ENCODE data around the gene CFAP61.

The CFAP61 gene

DNA sequence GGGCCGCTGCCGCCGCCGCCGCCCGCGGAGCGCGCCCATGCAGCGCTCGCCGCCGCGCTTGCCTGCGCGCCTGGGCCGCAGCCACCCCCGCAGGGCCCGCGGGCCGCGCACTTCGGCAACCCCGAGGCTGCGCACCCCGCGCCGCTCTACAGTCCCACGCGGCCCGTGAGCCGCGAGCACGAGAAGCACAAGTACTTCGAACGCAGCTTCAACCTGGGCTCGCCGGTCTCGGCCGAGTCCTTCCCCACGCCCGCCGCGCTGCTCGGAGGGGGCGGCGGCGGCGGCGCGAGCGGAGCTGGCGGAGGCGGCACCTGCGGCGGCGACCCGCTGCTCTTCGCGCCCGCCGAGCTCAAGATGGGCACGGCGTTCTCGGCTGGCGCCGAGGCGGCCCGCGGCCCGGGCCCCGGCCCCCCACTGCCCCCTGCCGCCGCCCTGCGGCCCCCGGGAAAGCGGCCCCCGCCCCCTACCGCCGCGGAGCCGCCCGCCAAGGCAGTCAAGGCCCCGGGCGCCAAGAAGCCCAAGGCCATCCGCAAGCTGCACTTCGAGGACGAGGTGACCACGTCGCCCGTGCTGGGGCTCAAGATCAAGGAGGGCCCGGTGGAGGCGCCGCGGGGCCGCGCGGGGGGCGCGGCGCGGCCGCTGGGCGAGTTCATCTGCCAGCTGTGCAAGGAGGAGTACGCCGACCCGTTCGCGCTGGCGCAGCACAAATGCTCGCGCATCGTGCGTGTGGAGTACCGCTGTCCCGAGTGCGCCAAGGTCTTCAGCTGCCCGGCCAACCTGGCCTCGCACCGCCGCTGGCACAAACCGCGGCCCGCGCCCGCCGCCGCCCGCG lies 316.3 kb downstream of the CFAP61 start:
- H3K4me3 ChIP-seq (ENCODE audit: low read depth, low read length): peak overlapping the region; percentile 47
- H3K36me3 ChIP-seq: no peaks in the 10 kb centered on the region
- TF ChIP-seq CTCF (IDR thresholded peaks at IDR 0.05; ENCODE audit: low read depth, low read length): no peak
- peak; percentile 32 for DNase-seq
- H3K27me3 ChIP-seq: peaks cover 50% of the 10 kb centered on the region
- H3K4me1 ChIP-seq: no peaks in the 10 kb centered on the region
- peaks cover 2% of the 10 kb centered on the region; the same call in 1 of the 2 replicates for H3K9me3 ChIP-seq

DNA sequence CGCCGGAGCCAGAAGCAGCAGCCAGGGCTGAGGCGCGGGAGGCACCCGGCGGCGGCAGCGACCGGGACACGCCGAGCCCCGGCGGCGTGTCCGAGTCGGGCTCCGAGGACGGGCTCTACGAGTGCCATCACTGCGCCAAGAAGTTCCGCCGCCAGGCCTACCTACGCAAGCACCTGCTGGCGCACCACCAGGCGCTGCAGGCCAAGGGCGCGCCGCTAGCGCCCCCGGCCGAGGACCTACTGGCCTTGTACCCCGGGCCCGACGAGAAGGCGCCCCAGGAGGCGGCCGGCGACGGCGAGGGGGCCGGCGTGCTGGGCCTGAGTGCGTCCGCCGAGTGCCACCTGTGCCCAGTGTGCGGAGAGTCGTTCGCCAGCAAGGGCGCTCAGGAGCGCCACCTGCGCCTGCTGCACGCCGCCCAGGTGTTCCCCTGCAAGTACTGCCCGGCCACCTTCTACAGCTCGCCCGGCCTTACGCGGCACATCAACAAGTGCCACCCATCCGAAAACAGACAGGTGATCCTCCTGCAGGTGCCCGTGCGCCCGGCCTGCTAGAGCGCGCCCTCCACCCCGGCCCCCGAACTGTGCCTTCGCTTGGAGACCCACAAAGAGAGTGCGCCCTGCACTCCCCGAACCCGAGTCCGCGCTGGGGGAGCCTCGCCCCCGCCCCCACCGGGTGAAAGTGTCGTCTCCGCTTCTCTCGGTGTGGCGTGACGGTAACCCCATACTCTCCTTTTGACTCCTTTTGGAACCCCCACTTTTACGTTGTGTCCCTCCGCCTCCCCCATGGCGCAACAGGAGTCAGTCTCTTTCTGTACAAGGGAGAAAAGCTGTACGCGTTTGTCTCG lies 317.1 kb downstream of the CFAP61 start:
- H3K27me3 ChIP-seq: peaks cover 50% of the 10 kb centered on the region
- H3K4me1 ChIP-seq: no peaks in the 10 kb centered on the region
- DNase-seq: no peak
- no peaks in the 10 kb centered on the region for H3K36me3 ChIP-seq
- H3K9me3 ChIP-seq: no peaks in the 10 kb centered on the region
- H3K4me3 ChIP-seq (ENCODE audit: low read depth, low read length): peak overlapping the region; percentile 44
- TF ChIP-seq CTCF (IDR thresholded peaks at IDR 0.05; ENCODE audit: low read depth, low read length): no peak

GRCh38 chr20:20370094-20370575 lies 317.8 kb downstream of the CFAP61 start:
- Histone ChIP-seq H3K36me3 (no peaks in the 10 kb centered on the region), H3K4me3 (ENCODE audit: low read depth, low read length) (peak overlapping the region; percentile 44), H3K4me1 (no peaks in the 10 kb centered on the region), H3K9me3 (no peaks in the 10 kb centered on the region), H3K27me3 (peaks cover 50% of the 10 kb centered on the region)
- no peak for DNase-seq
- no peak for TF ChIP-seq CTCF (IDR thresholded peaks at IDR 0.05; ENCODE audit: low read depth, low read length)

- H3K4me3 ChIP-seq (ENCODE audit: low read depth, low read length): no peak overlapping the region
- peaks cover 50% of the 10 kb centered on the region for H3K27me3 ChIP-seq
- H3K4me1 ChIP-seq: no peaks in the 10 kb centered on the region
- no peak for DNase-seq
- H3K9me3 ChIP-seq: no peaks in the 10 kb centered on the region
- H3K36me3 ChIP-seq: no peaks in the 10 kb centered on the region
- TF ChIP-seq CTCF (IDR thresholded peaks at IDR 0.05; ENCODE audit: low read depth, low read length): no peak
These were observed 318.8 kb downstream of the CFAP61 start for GRCh38 chr20:20371083-20371482.

DNA sequence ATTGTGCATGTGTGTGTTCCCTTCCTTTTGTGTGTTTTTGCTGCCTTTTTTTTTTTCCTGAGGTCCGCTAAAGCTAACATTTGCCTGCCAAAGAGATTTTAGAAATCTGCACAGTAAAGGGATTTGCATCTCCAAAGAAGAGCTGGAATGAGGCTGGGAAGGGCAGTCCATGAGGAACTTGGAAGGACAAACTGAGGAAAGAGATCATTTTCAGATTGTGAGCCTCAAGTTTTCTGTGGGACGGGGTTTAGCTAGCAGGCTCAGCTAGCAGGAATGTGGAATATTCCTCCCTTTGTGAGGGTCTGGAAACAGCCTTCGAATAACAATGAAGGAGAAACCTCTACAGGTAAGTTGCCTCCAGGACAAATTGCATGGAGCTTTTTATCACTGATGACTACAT lies 319.3 kb downstream of the CFAP61 start:
- no peaks in the 10 kb centered on the region for H3K4me1 ChIP-seq
- H3K36me3 ChIP-seq: no peaks in the 10 kb centered on the region
- no peaks in the 10 kb centered on the region for H3K9me3 ChIP-seq
- TF ChIP-seq CTCF (IDR thresholded peaks at IDR 0.05; ENCODE audit: low read depth, low read length): no peak
- H3K27me3 ChIP-seq: peaks cover 50% of the 10 kb centered on the region
- no peak for DNase-seq
- no peak overlapping the region for H3K4me3 ChIP-seq (ENCODE audit: low read depth, low read length)
